Measurements from ENCODE around the gene HSPA4.

- TF ChIP-seq CTCF (IDR thresholded peaks at IDR 0.05; ENCODE audit: low read depth, low read length, missing input control) (no peak), EGR1 (IDR thresholded peaks at IDR 0.05; ENCODE audit: low read depth in 2 of 2) (no peak), MAX (IDR thresholded peaks at IDR 0.05) (no peak), ZBTB33 (IDR thresholded peaks at IDR 0.05) (no peak), YY1 (IDR thresholded peaks at IDR 0.05) (no peak), REST (IDR thresholded peaks at IDR 0.05) (no peak), TAF1 (conservative IDR thresholded peaks at IDR 0.05) (no peak), FOXA2 (IDR thresholded peaks at IDR 0.05) (no peak)
Measured at GRCh38 chr5:133118741-133119140, 66.9 kb downstream of the HSPA4 start.

Data from liver (tissue), 3 donors.